HepG2 (cell line): ENCODE data around the gene PACSIN1. TPM values are rescaled to one million over a fixed set of nuclear protein-coding genes. Genes with fewer than 3 reads are reported as not detected.

ENCODE experiments used
- ATAC-seq: fragments of 200-7000 bp; cut with Tn5 transposase; 3 replicates; pipeline ENCODE4 v1.9.1; 2020; ENCODE audit warnings: mild to moderate bottlenecking, moderate library complexity
- BruUV-seq: library from RNA; stranded (reverse); fragments of 400-500 nt; replicated peaks from 2 replicates; lab custom pipeline; 2021; lab: Mats Ljungman, UMichigan
- CTCF ChIA-PET: fragments of 300-600 bp; formaldehyde crosslinking; extraction: SDS; loops from one replicate; lab custom pipeline; 2021; ENCODE audit warnings: low total read pairs, inconsistent platforms, low intra/inter-chr PET ratio; lab: Yijun Ruan, JAX
- POLR2A ChIA-PET: fragments of 350-600 bp; sonication (Branson Sonifier 250); formaldehyde crosslinking; loops from one replicate; lab custom pipeline; 2020; ENCODE audit warnings: antibody characterized with exemption, inconsistent platforms; lab: Yijun Ruan, JAX
- DNase-seq: peaks from one replicate; pipeline ENCODE4 v3.0.0-alpha.2; 2015; ENCODE audit warnings: low spot score
- FAIRE-seq: peaks from 3 replicates; lab custom pipeline; 2011; peaks lifted over from hg19 to GRCh38; lab: Jason Lieb, UNC
- H2AFZ ChIP-seq: one replicate; pipeline ENCODE4 v1.6.1; 2011; ENCODE audit warnings: low read length, inconsistent platforms
- H3K27ac ChIP-seq: fragments of 300-600 bp; 3 replicates; pipeline ENCODE4 v1.8.0; 2011; ENCODE audit warnings: mixed run types, mild to moderate bottlenecking, mixed read lengths, low read length, inconsistent platforms; ENCODE audit not compliant: insufficient read depth; ENCODE audit errors: extremely low read length
- H3K27me3 ChIP-seq, 2 experiments: fragments of 200-600 bp in 1 of 2; 2 replicates in 1 of 2; 3 replicates in 1 of 2; pipeline versions ENCODE4 v1.6.0 to v1.8.0; 2011; ENCODE audit warnings: low read length in 2 of 2, mild to moderate bottlenecking in 2 of 2, moderate library complexity in 2 of 2, inconsistent platforms in 1 of 2; ENCODE audit not compliant: insufficient read depth in 2 of 2, control insufficient read depth in 1 of 2
- H3K36me3 ChIP-seq, 2 experiments: fragments of 200-600 bp in 1 of 2; replicated peaks in 1 of 2; 2 replicates in 1 of 2; 3 replicates in 1 of 2; pipeline versions ENCODE4 v1.5.1 to v1.8.0; 2011; ENCODE audit warnings: low read length in 2 of 2, inconsistent platforms in 1 of 2; ENCODE audit not compliant: insufficient read depth in 2 of 2, control insufficient read depth in 1 of 2
- H3K4me1 ChIP-seq: 2 replicates; pipeline ENCODE4 v1.5.1; 2012; ENCODE audit warnings: low read length, inconsistent platforms; ENCODE audit not compliant: insufficient read depth
- H3K4me2 ChIP-seq: 2 replicates; pipeline ENCODE4 v1.6.0; 2011; ENCODE audit warnings: low read depth, low read length, inconsistent platforms
- H3K4me3 ChIP-seq, 3 experiments: fragments of 200-600 bp in 1 of 3; sonication (generic), shearing (Covaris generic) in 1 of 3; replicated peaks in 1 of 3; 2 replicates each; pipeline ENCODE4 v1.5.1; 2011 to 2016; ENCODE audit warnings: low read length in 3 of 3, inconsistent platforms in 2 of 3, low read depth in 2 of 3, mild to moderate bottlenecking in 2 of 3, control low read depth in 1 of 3, mixed read lengths in 1 of 3; ENCODE audit not compliant: insufficient read depth in 1 of 3
- H3K79me2 ChIP-seq: one replicate; pipeline ENCODE4 v1.6.1; 2011; ENCODE audit warnings: low read length, inconsistent platforms; ENCODE audit not compliant: insufficient read depth
- H3K9ac ChIP-seq: 2 replicates; pipeline ENCODE4 v1.6.0; 2011; ENCODE audit warnings: mild to moderate bottlenecking, low read depth, low read length, inconsistent platforms; ENCODE audit not compliant: insufficient read depth
- H3K9me3 ChIP-seq: 2 replicates; pipeline ENCODE4 v1.5.1; 2012; ENCODE audit warnings: mild to moderate bottlenecking, low read length
- H4K20me1 ChIP-seq: 2 replicates; pipeline ENCODE4 v1.6.0; 2011; ENCODE audit warnings: inconsistent platforms, mild to moderate bottlenecking, low read length, moderate library complexity; ENCODE audit not compliant: insufficient read depth
- ARID4A ChIP-seq: sonication (generic); formaldehyde crosslinking; IDR thresholded peaks from 2 replicates; pipeline ENCODE4 v1.5.0; 2020; ENCODE audit warnings: mild to moderate bottlenecking, missing genetic modification reagents, borderline replicate concordance
- HIVEP1 ChIP-seq: sonication (generic); formaldehyde crosslinking; IDR thresholded peaks from 2 replicates; pipeline ENCODE4 v1.4.0; 2020; ENCODE audit warnings: mild to moderate bottlenecking, missing genetic modification reagents
- HNF1B ChIP-seq: sonication (generic); formaldehyde crosslinking; IDR thresholded peaks from 2 replicates; pipeline ENCODE4 v1.5.1; 2020; ENCODE audit warnings: mild to moderate bottlenecking, moderate library complexity, missing genetic modification reagents
- WGBS: methylation state at CpG from one replicate; pipeline ENCODE4 v1.1.6; 2017; ENCODE audit warnings: low lambda C conversion rate; 5-methylcytosine and 5-hydroxymethylcytosine counted together
- in situ Hi-C: cut with HindIII; loops from 2 replicates; pipeline ENCODE4 v1.10.0; 2017; ENCODE audit warnings: low pct_unique_long_range_greater_than_20kb; ENCODE audit not compliant: extremely low pct_ligation_motif_present
- intact Hi-C: fragments of 100-400 bp; cut with micrococcal nuclease; formaldehyde crosslinking; loops from one replicate; pipeline ENCODE4 v1.10.0; 2022; ENCODE audit not compliant: unreplicated experiment
- polyA plus RNA-seq, 8 experiments: library from polyadenylated mRNA; depleted of rRNA in 3 of 8; stranded (reverse) in 7 of 8; unstranded in 1 of 8; fragments of >200 nt; fragmentation: Illumina TruSeq in 4 of 8; extraction: Trizol in 4 of 8; gene quantifications; 2 replicates each; pipeline versions ENCODE4 v1.2.1 to v1.2.3, GENCODE V29; 2011 to 2016; ENCODE audit warnings: low read depth in 4 of 8, missing spikeins in 1 of 8, mixed read lengths in 1 of 8; ENCODE audit not compliant: insufficient read depth in 1 of 8
- total RNA-seq, 5 experiments: library from RNA; depleted of rRNA; stranded (reverse); fragments of >200 nt; fragmentation: Illumina TruSeq; extraction: Trizol; gene quantifications; 2 replicates each; pipeline ENCODE4 v1.2.3, GENCODE V29; 2016; ENCODE audit warnings: low read depth in 1 of 5

The PACSIN1 gene
- total and polyA plus RNA-seq, 2 of the 13 experiments (the other 11 are each of a cell fraction or from before 2014, with no cell fraction given): not detected

- no peaks in the 10 kb centered on the region for H3K79me2 ChIP-seq
- H3K9me3 ChIP-seq: no peaks in the 10 kb centered on the region
- FAIRE-seq (no peak), ATAC-seq (peak; percentile 39), DNase-seq (peak; percentile 15)
- no TSS peak for BruUV-seq
- no peak overlapping the region for H3K27ac ChIP-seq
- H3K4me3 ChIP-seq: peak overlapping the region; percentile 44 to 69 (median 47); a peak in 4 of 6 replicates
- H3K27me3 ChIP-seq: peaks cover under 1 to 4% of the 10 kb centered on the region in 2 experiments; a peak in 1 of 5 replicates
- intact Hi-C loops: no loop called here
- POLR2A ChIA-PET: interaction anchor here (0.7 to 2.6 kb wide), 4 partner anchors 21 to 208 kb away, joined by 3 to 20 read pairs (median 8); partner anchors contain the start of genes RPS10 and SMIM29
- no peak overlapping the region for H2AFZ ChIP-seq
- H3K9ac ChIP-seq: peak overlapping the region; percentile 3; the same call in 1 of the 2 replicates
- in situ Hi-C loops: no loop called here
- H3K4me1 ChIP-seq: peaks cover 46% of the 10 kb centered on the region
- H4K20me1 ChIP-seq: no peaks in the 10 kb centered on the region
- no CpG with 5 or more reads among the region's 2 CpGs for WGBS
- no peaks in the 10 kb centered on the region for H3K36me3 ChIP-seq
- TF ChIP-seq HNF1B (CRISPR knock-in tag) (peak; percentile 1; the same call in 1 of the 2 replicates), HIVEP1 (CRISPR knock-in tag) (no peak), ARID4A (CRISPR knock-in tag) (0 out of 2 replicates have a peak, but pooled peaks have one; percentile 12)
- TF ChIP-seq, all 625 proteins: peak for 2
- peak overlapping the region; percentile 84 for H3K4me2 ChIP-seq
- CTCF ChIA-PET: no interaction called here
Measured at GRCh38 chr6:34457382-34457741, 8.5 kb upstream of the PACSIN1 start.
